SK-N-SH treated with all-trans-retinoic acid at 6 μM for 48 hours (cell line): ENCODE results near the gene NIPA2.

Experiments
- ATAC-seq: fragments of 200-7000 bp; cut with Tn5 transposase; 3 replicates; pipeline ENCODE4 v1.9.1; 2020; ENCODE audit warnings: mild to moderate bottlenecking, moderate library complexity
- ARNTL ChIP-seq: fragments of 450-650 bp; formaldehyde crosslinking; IDR thresholded peaks from 2 replicates; pipeline ENCODE4 v1.5.0; 2020; ENCODE audit warnings: low read depth, mild to moderate bottlenecking, moderate library complexity, borderline replicate concordance
- BACH2 ChIP-seq: fragments of 250-450 bp; sonication (Bioruptor Pico); IDR thresholded peaks from 2 replicates; pipeline ENCODE4 v1.9.0; 2021; ENCODE audit warnings: mild to moderate bottlenecking, borderline replicate concordance
- CREB5 ChIP-seq: fragments of 250-450 bp; sonication (Bioruptor Pico); IDR thresholded peaks from 2 replicates; pipeline ENCODE4 v1.5.1; 2020; ENCODE audit warnings: low read depth, mild to moderate bottlenecking, moderate library complexity
- CSDC2 ChIP-seq: fragments of 250-450 bp; sonication (Bioruptor Pico); IDR thresholded peaks from 2 replicates; pipeline ENCODE4 v1.5.0; 2020; ENCODE audit warnings: mild to moderate bottlenecking, moderate library complexity
- CSRNP3 ChIP-seq: fragments of 250-450 bp; sonication (Bioruptor Pico); IDR thresholded peaks from 2 replicates; pipeline ENCODE4 v1.5.1; 2021; ENCODE audit warnings: mild to moderate bottlenecking, moderate library complexity
- ESRRG ChIP-seq: fragments of 250-450 bp; sonication (Bioruptor Pico); IDR thresholded peaks from 2 replicates; pipeline ENCODE4 v1.6.1; 2021; ENCODE audit warnings: mild to moderate bottlenecking
- OSR1 ChIP-seq: fragments of 250-450 bp; sonication (Bioruptor Pico); IDR thresholded peaks from 2 replicates; pipeline ENCODE4 v1.8.0; 2022; ENCODE audit warnings: moderate library complexity, mild to moderate bottlenecking, inconsistent platforms
- PATZ1 ChIP-seq: fragments of 250-450 bp; sonication (Bioruptor Pico); IDR thresholded peaks from 2 replicates; pipeline ENCODE4 v1.8.0; 2020; ENCODE audit warnings: mild to moderate bottlenecking, moderate library complexity, borderline replicate concordance
- POU6F1 ChIP-seq: fragments of 250-450 bp; sonication (Bioruptor Pico); IDR thresholded peaks from 2 replicates; pipeline ENCODE4 v1.8.0; 2021; ENCODE audit warnings: low read depth, mild to moderate bottlenecking, moderate library complexity, borderline replicate concordance
- PPARA ChIP-seq: fragments of 250-450 bp; sonication (Bioruptor Pico); IDR thresholded peaks from 2 replicates; pipeline ENCODE4 v1.5.0; 2020; ENCODE audit warnings: mild to moderate bottlenecking, borderline replicate concordance
- RARB ChIP-seq: fragments of 250-450 bp; sonication (Bioruptor Pico); IDR thresholded peaks from 2 replicates; pipeline ENCODE4 v1.8.0; 2021; ENCODE audit warnings: mild to moderate bottlenecking, moderate library complexity
- SNAI2 ChIP-seq: fragments of 250-450 bp; sonication (Bioruptor Pico); IDR thresholded peaks from 2 replicates; pipeline ENCODE4 v1.5.0; 2020; ENCODE audit warnings: mild to moderate bottlenecking, moderate library complexity
- TCF4 ChIP-seq: fragments of 250-450 bp; sonication (Bioruptor Pico); IDR thresholded peaks from 2 replicates; pipeline ENCODE4 v1.8.0; 2021; ENCODE audit warnings: mild to moderate bottlenecking, moderate library complexity, borderline replicate concordance
- TOX ChIP-seq: fragments of 250-450 bp; sonication (Bioruptor Pico); IDR thresholded peaks from 2 replicates; pipeline ENCODE4 v1.8.0; 2021; ENCODE audit warnings: mild to moderate bottlenecking, moderate library complexity, borderline replicate concordance
- TSHZ2 ChIP-seq: fragments of 250-450 bp; sonication (Bioruptor Pico); IDR thresholded peaks from 2 replicates; pipeline ENCODE4 v1.5.0; 2020; ENCODE audit warnings: mild to moderate bottlenecking, moderate library complexity
- ZC3H10 ChIP-seq: fragments of 250-450 bp; sonication (Bioruptor Pico); IDR thresholded peaks from 2 replicates; pipeline ENCODE4 v1.5.1; 2021; ENCODE audit warnings: mild to moderate bottlenecking, moderate library complexity
- ZFP3 ChIP-seq: fragments of 250-450 bp; sonication (Bioruptor Pico); IDR thresholded peaks from 2 replicates; pipeline ENCODE4 v1.5.0; 2020; ENCODE audit warnings: mild to moderate bottlenecking, moderate library complexity
- ZFP30 ChIP-seq: fragments of 450-650 bp; formaldehyde crosslinking; IDR thresholded peaks from 2 replicates; pipeline ENCODE4 v1.5.0; 2022; ENCODE audit warnings: mild to moderate bottlenecking, moderate library complexity
- ZNF565 ChIP-seq: fragments of 450-650 bp; formaldehyde crosslinking; conservative IDR thresholded peaks from 2 replicates; pipeline ENCODE4 v1.5.0; 2020; ENCODE audit warnings: low read depth, mild to moderate bottlenecking, moderate library complexity
- ZNF70 ChIP-seq: fragments of 450-650 bp; formaldehyde crosslinking; IDR thresholded peaks from 2 replicates; pipeline ENCODE4 v1.5.0; 2020; ENCODE audit warnings: mild to moderate bottlenecking, moderate library complexity
- ZNF8 ChIP-seq: fragments of 450-650 bp; formaldehyde crosslinking; IDR thresholded peaks from 2 replicates; pipeline ENCODE4 v1.5.0; 2020; ENCODE audit warnings: mild to moderate bottlenecking, moderate library complexity

The NIPA2 gene

GRCh38 chr15:22868495-22868894 lies 30.0 kb downstream of the NIPA2 start:
- TF ChIP-seq BACH2, result no peak
- TF ChIP-seq RARB, result no peak
- TF ChIP-seq PPARA, result no peak
- no peak for TF ChIP-seq ESRRG (CRISPR knock-in tag)
- no peak for TF ChIP-seq ZNF8 (CRISPR knock-in tag)
- no peak for TF ChIP-seq PATZ1
- TF ChIP-seq CSDC2 (CRISPR knock-in tag), result no peak
- TF ChIP-seq ZFP30 (CRISPR knock-in tag), result no peak
- no peak for TF ChIP-seq TCF4 (CRISPR knock-in tag)
- no peak for TF ChIP-seq ZC3H10 (CRISPR knock-in tag)
- no peak for TF ChIP-seq ZFP3
- TF ChIP-seq TOX (CRISPR knock-in tag), result no peak
- no peak for TF ChIP-seq ZNF565 (CRISPR knock-in tag)
- TF ChIP-seq CSRNP3 (CRISPR knock-in tag), result no peak
- TF ChIP-seq TSHZ2 (CRISPR knock-in tag), result no peak
- no peak for TF ChIP-seq ZNF70 (CRISPR knock-in tag)
- TF ChIP-seq ARNTL (CRISPR knock-in tag), result no peak
- TF ChIP-seq CREB5 (CRISPR knock-in tag), result no peak
- no peak for TF ChIP-seq OSR1 (CRISPR knock-in tag)
- TF ChIP-seq SNAI2, result no peak
- ATAC-seq, result no peak

- TF ChIP-seq TOX (CRISPR knock-in tag) (no peak), ARNTL (CRISPR knock-in tag) (no peak), SNAI2 (no peak), POU6F1 (CRISPR knock-in tag) (no peak), PATZ1 (no peak)
- no peak for ATAC-seq
Observed at GRCh38 chr15:22868928-22869327, 30.5 kb downstream of the NIPA2 start.

GRCh38 chr15:22869856-22870255 lies 31.4 kb downstream of the NIPA2 start:
- ATAC-seq, result no peak
- TF ChIP-seq PATZ1 (no peak), ZNF565 (CRISPR knock-in tag) (no peak), CSRNP3 (CRISPR knock-in tag) (no peak), ARNTL (CRISPR knock-in tag) (no peak), ESRRG (CRISPR knock-in tag) (no peak), POU6F1 (CRISPR knock-in tag) (no peak)
